Progenitor cell of endocrine pancreas (in vitro differentiated cells): Measurements from ENCODE around the gene HIPK2. TPM values are rescaled to one million over a fixed set of nuclear protein-coding genes. Genes with fewer than 3 reads are reported as not detected.

Experiments
- DNase-seq: peaks from one replicate; pipeline ENCODE4 v3.0.0; 2021; ENCODE audit warnings: low spot score; ENCODE audit not compliant: unreplicated experiment
- H3K27ac Mint-ChIP-seq: 2 replicates; pipeline ENCODE4 v1.8.0; 2021; ENCODE audit warnings: mild to moderate bottlenecking, moderate library complexity, mixed read lengths
- H3K27me3 Mint-ChIP-seq: 2 replicates; pipeline ENCODE4 v1.8.0; 2021; ENCODE audit warnings: mixed read lengths
- H3K36me3 Mint-ChIP-seq: 2 replicates; pipeline ENCODE4 v1.8.0; 2022; ENCODE audit warnings: mixed read lengths; ENCODE audit not compliant: insufficient read depth
- H3K4me1 Mint-ChIP-seq: 2 replicates; pipeline ENCODE4 v1.8.0; 2021; ENCODE audit warnings: low read depth, mixed read lengths
- H3K4me3 Mint-ChIP-seq: 2 replicates; pipeline ENCODE4 v1.8.0; 2021; ENCODE audit warnings: low read depth, mild to moderate bottlenecking, moderate library complexity, mixed read lengths
- H3K9me3 Mint-ChIP-seq: 2 replicates; pipeline ENCODE4 v1.8.0; 2021; ENCODE audit warnings: low read depth, mixed read lengths
- CTCF ChIP-seq: fragments of 200-600 bp; sonication (generic); IDR thresholded peaks from one replicate; pipeline ENCODE4 v1.5.0; 2021; ENCODE audit warnings: antibody characterized with exemption, mild to moderate bottlenecking; ENCODE audit not compliant: unreplicated experiment
- total RNA-seq: library from RNA; stranded (reverse); gene quantifications from 2 replicates; pipeline ENCODE4 v1.2.1, GENCODE V29; 2021

Gene HIPK2
- total RNA-seq, 1 donor from 2014 or later: 146 TPM

- H3K4me1 Mint-ChIP-seq: no peaks in the 10 kb centered on the region
- no peak overlapping the region for H3K4me3 Mint-ChIP-seq
- peaks cover 3% of the 10 kb centered on the region for H3K9me3 Mint-ChIP-seq
- peaks cover 6% of the 10 kb centered on the region for H3K36me3 Mint-ChIP-seq
- TF ChIP-seq CTCF: no peak
- DNase-seq: no peak
- no peaks in the 10 kb centered on the region for H3K27me3 Mint-ChIP-seq
- no peak overlapping the region for H3K27ac Mint-ChIP-seq
Observed at GRCh38 chr7:139791316-139791715, 13.5 kb upstream of the HIPK2 start.

- Mint-ChIP-seq H3K4me3 (no peak overlapping the region), H3K27me3 (peaks cover 6% of the 10 kb centered on the region), H3K36me3 (peaks cover 1% of the 10 kb centered on the region), H3K9me3 (no peaks in the 10 kb centered on the region), H3K4me1 (peaks cover 1% of the 10 kb centered on the region), H3K27ac (no peak overlapping the region)
- TF ChIP-seq CTCF: no peak
- no peak for DNase-seq
Observed at GRCh38 chr7:139784648-139785047, 6.8 kb upstream of the HIPK2 start.

- peaks cover 5% of the 10 kb centered on the region for H3K4me1 Mint-ChIP-seq
- no peak overlapping the region for H3K27ac Mint-ChIP-seq
- no peak for DNase-seq
- H3K27me3 Mint-ChIP-seq: peaks cover 13% of the 10 kb centered on the region
- TF ChIP-seq CTCF: no peak
- H3K36me3 Mint-ChIP-seq: peaks cover 1% of the 10 kb centered on the region
- H3K9me3 Mint-ChIP-seq: no peaks in the 10 kb centered on the region
- H3K4me3 Mint-ChIP-seq: no peak overlapping the region
Observed at GRCh38 chr7:139783647-139784385, 6.0 kb upstream of the HIPK2 start.

- H3K9me3 Mint-ChIP-seq: no peaks in the 10 kb centered on the region
- no peak for DNase-seq
- no peak for TF ChIP-seq CTCF
- H3K4me1 Mint-ChIP-seq: peaks cover 8% of the 10 kb centered on the region
- no peak overlapping the region for H3K27ac Mint-ChIP-seq
- peaks cover 1% of the 10 kb centered on the region for H3K36me3 Mint-ChIP-seq
- no peak overlapping the region for H3K4me3 Mint-ChIP-seq
- H3K27me3 Mint-ChIP-seq: peaks cover 13% of the 10 kb centered on the region
Observed at GRCh38 chr7:139782932-139783331, 5.1 kb upstream of the HIPK2 start.

GRCh38 chr7:139777133-139777891, 486 bp downstream of the HIPK2 start:
- DNase-seq: peak; percentile 30
- H3K27me3 Mint-ChIP-seq: peaks cover 13% of the 10 kb centered on the region
- TF ChIP-seq CTCF: no peak
- H3K27ac Mint-ChIP-seq: peak overlapping the region; percentile 99
- H3K4me3 Mint-ChIP-seq: peak overlapping the region; percentile 95
- no peaks in the 10 kb centered on the region for H3K9me3 Mint-ChIP-seq
- peaks cover 38% of the 10 kb centered on the region for H3K4me1 Mint-ChIP-seq
- peaks cover 4% of the 10 kb centered on the region for H3K36me3 Mint-ChIP-seq
